NCI-H187 (cell line): ENCODE data around the gene EPN1.

Source experiments
- DNase-seq, 2 experiments: peaks; one replicate each; lab custom pipeline; 2025; lab: John Stamatoyannopoulos, UW

Gene EPN1

GRCh38 chr19:55660991-55661390, 14.0 kb upstream of the EPN1 start:
- DNase-seq = no peak

GRCh38 chr19:55661826-55662225, 13.2 kb upstream of the EPN1 start:
- no peak for DNase-seq

GRCh38 chr19:55663846-55664536, 11.0 kb upstream of the EPN1 start:
- DNase-seq = no peak

GRCh38 chr19:55666343-55667005, 8.6 kb upstream of the EPN1 start:
- no peak for DNase-seq

- DNase-seq = no peak
Measured at GRCh38 chr19:55667006-55667381, 8.0 kb upstream of the EPN1 start.

- DNase-seq = no peak
Measured at GRCh38 chr19:55667511-55667910, 7.5 kb upstream of the EPN1 start.

GRCh38 chr19:55667958-55668357, 7.1 kb upstream of the EPN1 start:
- no peak for DNase-seq

GRCh38 chr19:55668603-55669348, 6.2 kb upstream of the EPN1 start:
- DNase-seq = no peak

GRCh38 chr19:55669418-55670279, 5.4 kb upstream of the EPN1 start:
- no peak for DNase-seq

GRCh38 chr19:55670280-55671053, 4.6 kb upstream of the EPN1 start:
- no peak for DNase-seq

GRCh38 chr19:55671054-55671378, 4.0 kb upstream of the EPN1 start:
- DNase-seq = no peak

GRCh38 chr19:55672418-55672817, 2.6 kb upstream of the EPN1 start:
- DNase-seq = no peak

- DNase-seq = no peak
Measured at GRCh38 chr19:55673465-55673864, 1.6 kb upstream of the EPN1 start.

GRCh38 chr19:55673889-55674288, 1.1 kb upstream of the EPN1 start:
- no peak for DNase-seq

GRCh38 chr19:55674459-55674840, 576 bp upstream of the EPN1 start:
- DNase-seq = no peak

GRCh38 chr19:55675661-55676354, 782 bp downstream of the EPN1 start:
- DNase-seq = no peak

GRCh38 chr19:55676383-55676782, 1.4 kb downstream of the EPN1 start:
- no peak for DNase-seq

- no peak for DNase-seq
Measured at GRCh38 chr19:55676889-55677505, 2.0 kb downstream of the EPN1 start.

GRCh38 chr19:55677572-55678028, 2.6 kb downstream of the EPN1 start:
- no peak for DNase-seq

- DNase-seq = no peak
Measured at GRCh38 chr19:55678121-55678671, 3.2 kb downstream of the EPN1 start.
